OCI-LY1 (cell line): ENCODE measurements around the gene CMTR1.

Source experiments
- EZH2 ChIP-seq: fragments of 200-600 bp; sonication (generic), shearing (Covaris generic); IDR thresholded peaks from 2 replicates; pipeline ENCODE4 v1.8.0; 2017; ENCODE audit warnings: borderline replicate concordance, mixed run types, mild to moderate bottlenecking, antibody characterized with exemption, low read length, moderate library complexity, mixed read lengths
- TF ChIP-seq, protein P1 (sequence below): fragments of 200-600 bp; sonication (generic), shearing (Covaris generic); IDR thresholded peaks from 2 replicates; pipeline ENCODE4 v1.5.1; 2017; ENCODE audit warnings: mild to moderate bottlenecking, antibody characterized with exemption, low read length, moderate library complexity, mixed read lengths

DNA sequence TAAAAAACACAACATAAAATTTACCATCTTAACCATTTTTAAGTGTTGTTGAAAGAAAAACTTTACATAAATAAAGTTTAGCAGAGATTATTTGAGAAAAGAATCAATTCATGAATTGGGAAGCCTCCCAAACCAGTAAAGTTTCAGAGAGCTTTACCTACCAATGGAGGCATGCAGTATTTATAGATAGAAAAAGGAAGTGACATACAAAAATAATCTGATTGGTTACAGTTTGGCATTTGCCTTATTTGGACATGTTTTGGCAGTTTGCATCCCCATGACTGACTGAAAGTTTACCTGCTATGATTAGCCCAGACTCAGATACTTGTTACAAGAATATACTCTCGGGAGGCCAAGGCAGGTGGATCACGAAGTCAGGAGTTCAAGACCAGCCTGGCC lies 3.7 kb upstream of the CMTR1 start:
- TF ChIP-seq, protein P1, sequence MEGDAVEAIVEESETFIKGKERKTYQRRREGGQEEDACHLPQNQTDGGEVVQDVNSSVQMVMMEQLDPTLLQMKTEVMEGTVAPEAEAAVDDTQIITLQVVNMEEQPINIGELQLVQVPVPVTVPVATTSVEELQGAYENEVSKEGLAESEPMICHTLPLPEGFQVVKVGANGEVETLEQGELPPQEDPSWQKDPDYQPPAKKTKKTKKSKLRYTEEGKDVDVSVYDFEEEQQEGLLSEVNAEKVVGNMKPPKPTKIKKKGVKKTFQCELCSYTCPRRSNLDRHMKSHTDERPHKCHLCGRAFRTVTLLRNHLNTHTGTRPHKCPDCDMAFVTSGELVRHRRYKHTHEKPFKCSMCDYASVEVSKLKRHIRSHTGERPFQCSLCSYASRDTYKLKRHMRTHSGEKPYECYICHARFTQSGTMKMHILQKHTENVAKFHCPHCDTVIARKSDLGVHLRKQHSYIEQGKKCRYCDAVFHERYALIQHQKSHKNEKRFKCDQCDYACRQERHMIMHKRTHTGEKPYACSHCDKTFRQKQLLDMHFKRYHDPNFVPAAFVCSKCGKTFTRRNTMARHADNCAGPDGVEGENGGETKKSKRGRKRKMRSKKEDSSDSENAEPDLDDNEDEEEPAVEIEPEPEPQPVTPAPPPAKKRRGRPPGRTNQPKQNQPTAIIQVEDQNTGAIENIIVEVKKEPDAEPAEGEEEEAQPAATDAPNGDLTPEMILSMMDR = no peak
- no peak for TF ChIP-seq EZH2
